Activated CD4-positive, CD25-positive, alpha-beta regulatory T cell treated with anti-CD3 and anti-CD28 coated beads, Interleukin-2, amount 50 U/mL, for 24 hours (primary cell): ENCODE data around the gene NDUFC2.
A peak's percentile ranks its signal among the peaks of the same experiment; 100 is the strongest.
"Not testable (repeated sequence)": the region's sequence is repeated elsewhere in the genome, so short reads cannot be mapped to it uniquely, and the experiment has no call there.

Experiments
- ATAC-seq, 2 donors: fragments of 150-1000 bp; cut with Tn5 transposase; one replicate each; pipeline ENCODE4 v1.10.0; 2021; ENCODE audit warnings: mild to moderate bottlenecking in 1 of 2, moderate library complexity in 1 of 2

NDUFC2 gene

GRCh38 chr11:78049348-78049747 lies 30.3 kb downstream of the NDUFC2 start:
- no peak for ATAC-seq

GRCh38 chr11:78048561-78048960 lies 31.1 kb downstream of the NDUFC2 start:
- no peak for ATAC-seq

- ATAC-seq, result no peak
Observed at GRCh38 chr11:78046486-78046854, 33.2 kb downstream of the NDUFC2 start.

- ATAC-seq, result peak; percentile 91 to 92
Observed at GRCh38 chr11:78045851-78046485, 33.7 kb downstream of the NDUFC2 start.

- no peak for ATAC-seq
Observed at GRCh38 chr11:78044706-78045105, 35.0 kb downstream of the NDUFC2 start.

- no peak for ATAC-seq
Observed at GRCh38 chr11:78041843-78042440, 37.7 kb downstream of the NDUFC2 start.

GRCh38 chr11:78041380-78041719 lies 38.3 kb downstream of the NDUFC2 start:
- ATAC-seq, result not testable (repeated sequence)

GRCh38 chr11:78040691-78041379 lies 38.8 kb downstream of the NDUFC2 start:
- ATAC-seq, result no peak

- ATAC-seq, result peak; percentile 51 to 58
Observed at GRCh38 chr11:78039919-78040671, 39.6 kb downstream of the NDUFC2 start.

GRCh38 chr11:78039391-78039918 lies 40.2 kb downstream of the NDUFC2 start:
- peak; percentile 62 to 63 for ATAC-seq

- ATAC-seq, result no peak
Observed at GRCh38 chr11:78038697-78039313, 40.9 kb downstream of the NDUFC2 start.

- no peak for ATAC-seq
Observed at GRCh38 chr11:78037825-78038620, 41.6 kb downstream of the NDUFC2 start.

- no peak for ATAC-seq
Observed at GRCh38 chr11:78037056-78037455, 42.6 kb downstream of the NDUFC2 start.

GRCh38 chr11:78036313-78036712 lies 43.3 kb downstream of the NDUFC2 start:
- ATAC-seq, result no peak

GRCh38 chr11:78034623-78035022 lies 45.0 kb downstream of the NDUFC2 start:
- ATAC-seq, result no peak

- ATAC-seq, result no peak
Observed at GRCh38 chr11:78033040-78033439, 46.6 kb downstream of the NDUFC2 start.

GRCh38 chr11:78032090-78032489 lies 47.6 kb downstream of the NDUFC2 start:
- ATAC-seq, result no peak

- no peak for ATAC-seq
Observed at GRCh38 chr11:78031629-78032028, 48.0 kb downstream of the NDUFC2 start.

GRCh38 chr11:78030429-78031325 lies 49.0 kb downstream of the NDUFC2 start:
- no peak for ATAC-seq

GRCh38 chr11:78028423-78028822 lies 51.2 kb downstream of the NDUFC2 start:
- not testable (repeated sequence) for ATAC-seq

- no peak for ATAC-seq
Observed at GRCh38 chr11:78027759-78028158, 51.9 kb downstream of the NDUFC2 start.
